Ascending aorta (tissue), 2 donors: ENCODE data around the gene DIPK1A. TPM values are rescaled to one million over a fixed set of nuclear protein-coding genes. Genes with fewer than 3 reads are reported as not detected.
A peak's percentile ranks its signal among the peaks of the same experiment; 100 is the strongest.

Experiments used
- DNase-seq, 2 donors: peaks; one replicate each; pipeline ENCODE4 v3.0.0-alpha.2; 2019; ENCODE audit warnings: low spot score in 2 of 2
- H3K27ac ChIP-seq, 2 donors: fragments of 200-600 bp; sonication (generic); one replicate each; pipeline ENCODE4 v1.5.1; 2016 to 2017; ENCODE audit warnings: mild to moderate bottlenecking in 1 of 2
- H3K27me3 ChIP-seq: fragments of 200-600 bp; sonication (generic); one replicate; pipeline ENCODE4 v1.5.1; 2017
- H3K36me3 ChIP-seq, 2 donors: fragments of 200-600 bp; sonication (generic); one replicate each; pipeline ENCODE4 v1.5.1; 2016
- H3K4me1 ChIP-seq, 2 donors: fragments of 200-600 bp; sonication (generic); one replicate each; pipeline ENCODE4 v1.5.1; 2016 to 2017; ENCODE audit warnings: mild to moderate bottlenecking in 1 of 2
- H3K4me3 ChIP-seq, 2 donors: fragments of 200-600 bp; sonication (generic); one replicate each; pipeline ENCODE4 v1.5.1; 2016 to 2017; ENCODE audit warnings: mild to moderate bottlenecking in 1 of 2
- H3K9me3 ChIP-seq, 2 donors: fragments of 200-600 bp; sonication (generic); one replicate each; pipeline ENCODE4 v1.5.1; 2016
- CTCF ChIP-seq, 3 experiments: fragments of 200-600 bp in 2 of 3; fragments of 450-650 bp in 1 of 3; sonication (generic) in 2 of 3; IDR thresholded peaks; one replicate each; pipeline ENCODE4 v1.5.1; 2016 to 2019; ENCODE audit warnings: antibody characterized with exemption in 3 of 3, mild to moderate bottlenecking in 1 of 3, moderate library complexity in 1 of 3
- intact Hi-C: fragments of 100-400 bp; cut with DNase I; formaldehyde crosslinking; loops from one replicate; pipeline ENCODE4 v1.15.1; 2023
- total RNA-seq: library from RNA; depleted of rRNA; stranded (reverse); fragments of >200 nt; gene quantifications from one replicate; pipeline ENCODE4 v1.1.0, GENCODE V29; 2016

DIPK1A gene
- total RNA-seq, 1 donor from 2014 or later, result 7.0 TPM

GRCh38 chr1:92990828-92991227 lies 29.6 kb upstream of the DIPK1A start:
- no peaks in the 10 kb centered on the region for H3K27me3 ChIP-seq
- H3K9me3 ChIP-seq, result no peaks in the 10 kb centered on the region
- no peak overlapping the region for H3K4me3 ChIP-seq
- H3K4me1 ChIP-seq, result peaks cover 0 to 5% of the 10 kb centered on the region in 2 donors
- no peak overlapping the region for H3K27ac ChIP-seq
- no peak for DNase-seq
- TF ChIP-seq CTCF (IDR thresholded peaks at IDR 0.05), result no peak
- no peaks in the 10 kb centered on the region for H3K36me3 ChIP-seq
- intact Hi-C loops, result loop anchor here (1.0 kb wide), 1 partner anchor 133 kb away; no protein-coding TSS in a partner anchor

GRCh38 chr1:92989936-92990583 lies 28.8 kb upstream of the DIPK1A start:
- peak overlapping the region; percentile 53 to 58 for H3K27ac ChIP-seq

GRCh38 chr1:92989253-92989652 lies 28.0 kb upstream of the DIPK1A start:
- Histone ChIP-seq H3K27ac (peak overlapping the region; percentile 53 to 55), H3K4me3 (no peak overlapping the region), H3K36me3 (no peaks in the 10 kb centered on the region), H3K27me3 (no peaks in the 10 kb centered on the region), H3K4me1 (peaks cover 0 to 5% of the 10 kb centered on the region in 2 donors), H3K9me3 (no peaks in the 10 kb centered on the region)
- DNase-seq, result no peak
- intact Hi-C loops, result no loop called here
- no peak for TF ChIP-seq CTCF (IDR thresholded peaks at IDR 0.05)

More at GRCh38 chr1:92989936-92990583, 28.8 kb upstream of the DIPK1A start:
- Histone ChIP-seq H3K4me1 (peaks cover 0 to 5% of the 10 kb centered on the region in 2 donors), H3K9me3 (no peaks in the 10 kb centered on the region), H3K27me3 (no peaks in the 10 kb centered on the region), H3K36me3 (no peaks in the 10 kb centered on the region), H3K4me3 (no peak overlapping the region)
- intact Hi-C loops, result loop anchor here (1.0 kb wide), 1 partner anchor 132 kb away; no protein-coding TSS in a partner anchor
- no peak for TF ChIP-seq CTCF (IDR thresholded peaks at IDR 0.05)
- no peak for DNase-seq

- no peaks in the 10 kb centered on the region for H3K36me3 ChIP-seq
- no peaks in the 10 kb centered on the region for H3K9me3 ChIP-seq
- intact Hi-C loops, result no loop called here
- H3K27me3 ChIP-seq, result no peaks in the 10 kb centered on the region
- no peak overlapping the region for H3K27ac ChIP-seq
- peaks cover 0 to 5% of the 10 kb centered on the region in 2 donors for H3K4me1 ChIP-seq
- TF ChIP-seq CTCF (IDR thresholded peaks at IDR 0.05), result no peak
- DNase-seq, result no peak
- no peak overlapping the region for H3K4me3 ChIP-seq
Measured at GRCh38 chr1:92987462-92987861, 26.2 kb upstream of the DIPK1A start.

- no peaks in the 10 kb centered on the region for H3K27me3 ChIP-seq
- peaks cover 0 to 3% of the 10 kb centered on the region in 2 donors for H3K4me1 ChIP-seq
- no peaks in the 10 kb centered on the region for H3K36me3 ChIP-seq
- no peak overlapping the region for H3K4me3 ChIP-seq
- no peaks in the 10 kb centered on the region for H3K9me3 ChIP-seq
- H3K27ac ChIP-seq, result no peak overlapping the region
- intact Hi-C loops, result no loop called here
- no peak for DNase-seq
- no peak for TF ChIP-seq CTCF (IDR thresholded peaks at IDR 0.05)
Measured at GRCh38 chr1:92985101-92985500, 23.8 kb upstream of the DIPK1A start.
